Activated CD4-positive, alpha-beta memory T cell treated with anti-CD3 and anti-CD28 coated beads for 36 hours (primary cell): ENCODE measurements around the gene FAM110A. TPM values are rescaled to one million over a fixed set of nuclear protein-coding genes. Genes with fewer than 3 reads are reported as not detected.
"Not testable (repeated sequence)": the region's sequence is repeated elsewhere in the genome, so short reads cannot be mapped to it uniquely, and the experiment has no call there.

ENCODE experiments used
- CTCF ChIA-PET: fragments of 350-600 bp; sonication (Branson Sonifier 250); formaldehyde crosslinking; loops from one replicate; lab custom pipeline; 2021; ENCODE audit warnings: antibody characterized with exemption, inconsistent platforms; lab: Charles Lee
- POLR2A ChIA-PET: fragments of 350-600 bp; sonication (Branson Sonifier 250); formaldehyde crosslinking; loops from one replicate; lab custom pipeline; 2021; ENCODE audit warnings: antibody characterized with exemption; lab: Charles Lee
- DNase-seq: peaks from one replicate; pipeline ENCODE4 v3.0.0-alpha.2; 2020
- H3K27ac Mint-ChIP-seq: one replicate; pipeline ENCODE4 v1.8.0; 2021; ENCODE audit warnings: mixed read lengths
- H3K27me3 Mint-ChIP-seq: one replicate; pipeline ENCODE4 v1.8.0; 2021; ENCODE audit warnings: mixed read lengths
- H3K36me3 Mint-ChIP-seq: one replicate; pipeline ENCODE4 v1.8.0; 2021; ENCODE audit warnings: mixed read lengths
- H3K4me1 Mint-ChIP-seq: one replicate; pipeline ENCODE4 v1.8.0; 2021; ENCODE audit warnings: low read depth, mixed read lengths
- H3K4me3 Mint-ChIP-seq: one replicate; pipeline ENCODE4 v1.8.0; 2021; ENCODE audit warnings: mild to moderate bottlenecking, mixed read lengths
- H3K9me3 Mint-ChIP-seq: one replicate; pipeline ENCODE4 v1.8.0; 2021; ENCODE audit warnings: mixed read lengths
- intact Hi-C: fragments of 100-400 bp; cut with micrococcal nuclease; formaldehyde crosslinking; loops from one replicate; pipeline ENCODE4 v1.15.1; 2023
- total RNA-seq, 2 experiments: library from RNA; stranded (reverse); gene quantifications; one replicate each; pipeline ENCODE4 v1.2.3, GENCODE V29; 2021

Gene FAM110A
- total RNA-seq, 2 experiments from 2014 or later, result 18.0 to 20.1 TPM

GRCh38 chr20:891706-892080 is 58.2 kb downstream of the FAM110A start:
- POLR2A ChIA-PET, result no interaction called here
- no peaks in the 10 kb centered on the region for H3K4me1 Mint-ChIP-seq
- no peaks in the 10 kb centered on the region for H3K36me3 Mint-ChIP-seq
- H3K9me3 Mint-ChIP-seq, result no peaks in the 10 kb centered on the region
- intact Hi-C loops, result no loop called here
- peaks cover 7% of the 10 kb centered on the region for H3K27me3 Mint-ChIP-seq
- CTCF ChIA-PET, result interaction anchor here (1.1 kb wide), 1 partner anchor 13 kb away, joined by 3 read pairs; no protein-coding TSS in a partner anchor
- no peak overlapping the region for H3K4me3 Mint-ChIP-seq
- no peak for DNase-seq
- no peak overlapping the region for H3K27ac Mint-ChIP-seq

DNA sequence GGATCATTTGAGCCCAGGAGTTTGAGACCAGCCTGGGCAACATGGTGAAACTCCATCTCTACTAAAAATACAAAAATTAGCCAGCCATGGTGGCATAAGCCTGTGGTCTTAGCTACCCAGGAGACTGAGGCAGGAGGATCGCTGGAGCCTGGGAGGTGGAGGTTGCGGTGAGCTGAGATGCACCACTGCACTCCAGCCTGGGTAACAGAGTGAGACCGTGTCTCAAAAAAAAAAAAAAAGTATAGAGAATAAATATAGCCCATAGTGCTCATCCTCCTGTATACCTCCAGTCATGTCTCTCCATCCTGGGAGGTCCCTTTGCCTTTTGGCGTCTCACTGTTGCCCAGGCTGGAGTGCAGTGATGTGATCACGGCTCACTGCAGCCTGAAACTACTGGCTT is 58.9 kb downstream of the FAM110A start:
- H3K27me3 Mint-ChIP-seq, H3K4me3 Mint-ChIP-seq, H3K36me3 Mint-ChIP-seq, CTCF ChIA-PET, DNase-seq, H3K27ac Mint-ChIP-seq, POLR2A ChIA-PET, intact Hi-C loops, H3K4me1 Mint-ChIP-seq, H3K9me3 Mint-ChIP-seq: not testable (repeated sequence)

Other genes with a start within 250 kb of the FAM110A start
- gene TCF15, start 223.4 kb upstream of the FAM110A start, total RNA-seq, result not detected
- 10 to 100 TPM; 13.3 to 14.1 TPM for gene SRXN1, start 180.5 kb upstream of the FAM110A start, total RNA-seq
- gene SCRT2, start 157.9 kb upstream of the FAM110A start, total RNA-seq, result not detected
- gene SLC52A3, start 65.2 kb upstream of the FAM110A start, total RNA-seq, result not detected
- gene ANGPT4, start 82.6 kb downstream of the FAM110A start, total RNA-seq, result not detected
- not detected for gene RSPO4, start 168.6 kb downstream of the FAM110A start, total RNA-seq